CD4-positive, alpha-beta T cell treated with Interleukin-1 beta for 1 hour (primary cell): ENCODE measurements around the gene FEN1.
A peak's percentile ranks its signal among the peaks of the same experiment; 100 is the strongest.

Experiments used
- DNase-seq, 2 donors: peaks; one replicate each; pipeline ENCODE4 v3.0.0-alpha.2; 2020 to 2022

Gene FEN1

DNA sequence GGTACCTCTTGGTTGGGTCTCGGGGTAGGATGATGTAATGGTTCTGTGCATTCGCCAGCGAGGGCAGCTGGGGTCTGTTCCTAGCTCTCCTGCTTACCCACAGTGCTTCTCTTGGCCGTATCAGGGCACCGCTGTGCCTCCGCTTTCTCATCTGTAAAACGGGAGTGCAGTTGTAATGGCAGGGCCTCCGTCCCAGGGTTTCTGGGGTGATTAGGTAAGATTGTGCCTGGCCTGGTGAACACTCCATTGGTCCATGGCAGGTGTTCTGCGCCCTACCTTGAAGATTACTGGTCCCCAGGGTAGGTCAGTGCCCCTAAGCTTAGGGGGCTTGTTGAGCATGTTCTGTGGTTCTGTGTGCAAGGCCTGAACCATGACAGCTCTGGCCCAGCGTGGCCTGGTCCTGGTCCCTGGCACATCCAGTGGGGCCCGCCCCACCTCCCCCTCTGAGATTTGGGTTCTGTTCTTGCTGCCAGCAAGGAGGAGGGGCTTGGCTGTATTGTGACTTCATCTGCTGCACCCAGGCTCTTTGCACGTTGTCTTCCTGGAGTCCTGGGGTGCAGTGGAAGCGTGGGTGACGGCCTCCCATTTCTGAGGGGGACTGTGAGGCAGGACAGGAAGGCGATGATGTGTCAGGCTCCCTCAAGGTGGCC lies 35.4 kb upstream of the FEN1 start:
- no peak for DNase-seq

DNA sequence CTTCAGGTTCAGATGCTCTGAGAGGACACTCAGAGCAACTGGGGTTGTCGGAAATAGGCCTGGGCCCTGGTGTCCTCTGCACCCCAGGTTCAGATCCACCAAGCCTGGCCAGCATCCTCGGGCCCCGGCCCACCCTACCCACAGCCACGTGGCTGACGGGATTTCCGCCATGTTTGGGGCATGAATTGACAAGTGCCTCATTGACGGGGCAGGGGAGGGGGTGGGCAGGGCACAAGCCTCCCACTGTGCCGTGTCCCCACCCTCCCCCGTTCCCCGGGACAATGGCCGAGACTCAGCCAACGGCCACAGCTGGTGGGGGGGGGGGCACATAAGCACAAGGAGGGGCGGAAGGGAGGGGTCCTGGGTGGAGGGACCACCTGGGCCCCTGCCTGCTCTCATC lies 31.8 kb upstream of the FEN1 start:
- DNase-seq: no peak

DNA sequence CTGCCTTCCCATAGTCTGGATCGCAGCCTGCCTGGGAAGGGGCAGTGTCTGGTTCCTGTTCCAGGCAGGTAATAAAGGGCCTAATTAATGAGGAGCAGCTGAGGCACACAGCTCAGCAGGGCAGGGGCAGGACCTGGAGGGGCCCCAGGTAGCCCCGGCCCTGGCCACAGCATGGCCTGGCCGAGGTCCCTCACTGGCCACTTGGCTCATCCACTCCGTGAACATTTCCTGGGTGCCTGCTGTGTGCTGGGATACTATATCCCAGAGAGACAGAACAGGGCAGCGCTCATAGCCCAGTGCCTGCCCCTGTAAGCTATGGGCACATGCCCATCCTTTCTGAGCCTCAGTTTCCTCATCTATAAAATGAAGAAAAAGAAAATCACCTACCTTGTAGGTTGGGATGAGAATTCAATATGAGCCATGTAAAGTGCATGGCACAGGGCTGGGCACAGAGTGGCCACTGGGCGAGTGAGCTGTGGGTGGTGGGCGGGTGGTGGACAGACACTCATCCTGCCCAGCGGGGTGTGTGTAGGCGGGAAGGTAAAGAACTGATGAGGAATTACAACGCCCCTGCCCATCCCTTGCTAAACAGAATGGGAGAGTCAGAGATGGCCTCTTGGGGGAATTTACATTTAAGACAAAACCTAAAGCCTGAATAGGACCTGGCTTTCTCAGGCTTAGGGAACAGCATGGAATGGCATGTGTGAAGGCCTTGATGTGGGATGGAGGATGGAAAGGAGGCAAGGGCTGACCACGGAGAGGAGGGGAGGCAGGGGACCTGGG lies 31.1 kb upstream of the FEN1 start:
- DNase-seq: no peak

DNA sequence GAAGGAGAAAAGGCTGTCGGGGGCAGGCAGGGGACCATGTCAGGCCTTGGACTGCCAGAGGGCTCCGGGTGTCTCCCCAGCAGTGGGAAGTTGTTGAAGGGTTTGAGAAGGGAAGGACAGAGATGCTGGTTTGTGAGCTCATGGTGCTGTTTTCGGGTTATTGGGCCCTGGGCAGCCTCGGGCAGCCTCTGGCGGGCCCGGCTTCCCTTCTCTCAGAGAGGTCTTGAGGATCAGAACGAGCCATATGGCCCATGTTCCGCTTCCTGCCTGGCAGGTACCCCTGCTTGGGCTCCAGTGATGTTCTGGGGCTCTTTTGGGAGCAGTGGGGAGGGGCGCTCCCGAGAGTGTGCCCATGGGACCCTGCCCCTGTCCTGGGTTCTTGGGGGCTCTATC lies 30.5 kb upstream of the FEN1 start:
- no peak for DNase-seq

- no peak for DNase-seq
Observed at GRCh38 chr11:61762798-61763197, 29.9 kb upstream of the FEN1 start.

DNA sequence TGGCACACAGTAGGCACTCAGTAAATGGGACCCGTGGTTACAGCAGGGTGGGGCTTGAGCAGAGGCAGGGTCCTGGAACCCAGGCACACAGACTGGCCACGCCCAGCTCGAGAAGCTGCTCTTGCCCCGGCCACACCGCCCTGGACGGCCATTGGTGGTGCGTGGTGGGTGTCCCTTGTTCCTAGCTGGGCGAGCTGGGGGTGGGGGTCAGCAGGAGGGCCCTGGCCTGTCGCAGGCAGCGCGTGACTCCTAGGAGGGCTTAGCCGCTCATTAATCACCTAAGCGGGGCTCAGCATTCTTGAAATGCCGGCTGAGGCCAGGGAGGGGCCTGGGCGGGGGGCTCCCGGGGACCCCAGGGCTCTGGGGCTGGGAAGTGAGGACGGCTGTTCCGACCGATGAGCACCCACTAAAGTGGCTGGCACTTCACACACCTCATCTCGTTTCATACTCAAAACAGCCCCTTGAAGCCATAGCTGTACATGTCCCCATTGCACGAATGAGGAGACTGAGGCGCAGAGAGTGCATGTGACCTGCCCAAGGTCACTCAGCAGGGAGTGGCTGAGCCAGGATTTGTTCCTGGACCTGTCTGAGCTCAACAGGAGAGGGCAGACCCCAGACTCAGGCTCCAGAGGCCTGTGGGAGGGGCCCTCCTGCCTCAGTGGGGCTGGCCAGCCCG lies 28.6 kb upstream of the FEN1 start:
- DNase-seq: no peak

GRCh38 chr11:61764606-61765260 lies 28.0 kb upstream of the FEN1 start:
- no peak for DNase-seq

DNA sequence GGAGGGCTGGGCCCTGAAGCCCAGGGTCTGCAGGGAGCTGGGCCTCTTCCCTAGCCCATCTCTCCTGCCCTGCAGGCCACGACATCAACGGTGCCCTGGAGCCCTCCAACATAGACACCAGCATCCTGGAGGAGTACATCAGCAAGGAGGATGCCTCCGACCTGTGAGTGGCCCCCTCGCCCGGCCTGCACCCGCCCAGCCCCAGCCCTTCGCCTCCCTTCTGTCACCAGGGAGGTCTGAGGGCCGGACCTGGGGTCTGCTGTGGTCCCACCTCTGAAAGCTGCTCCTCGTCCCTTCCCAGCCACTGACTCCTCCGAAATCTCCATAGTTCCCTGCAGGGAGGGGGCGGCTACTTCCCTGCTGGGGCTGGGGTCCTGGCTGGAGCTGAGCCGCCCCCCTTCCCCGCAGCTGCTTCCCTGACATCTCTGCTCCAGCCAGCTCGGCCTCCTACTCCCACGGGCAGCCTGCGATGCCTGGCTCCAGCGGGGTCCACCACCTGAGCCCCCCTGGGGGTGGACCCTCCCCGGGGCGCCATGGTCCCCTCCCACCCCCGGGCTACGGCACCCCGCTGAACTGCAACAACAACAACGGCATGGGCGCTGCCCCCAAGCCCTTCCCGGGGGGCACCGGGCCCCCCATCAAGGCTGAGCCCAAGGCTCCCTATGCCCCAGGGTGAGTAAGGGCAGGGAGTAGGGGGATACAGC lies 27.0 kb upstream of the FEN1 start:
- DNase-seq: no peak

GRCh38 chr11:61766353-61766841 lies 26.3 kb upstream of the FEN1 start:
- no peak for DNase-seq

- DNase-seq: no peak
Observed at GRCh38 chr11:61768376-61769076, 24.2 kb upstream of the FEN1 start.

- DNase-seq: no peak
Observed at GRCh38 chr11:61769169-61769920, 23.4 kb upstream of the FEN1 start.

GRCh38 chr11:61769946-61770683 lies 22.6 kb upstream of the FEN1 start:
- no peak for DNase-seq

- DNase-seq: no peak
Observed at GRCh38 chr11:61771195-61771894, 21.4 kb upstream of the FEN1 start.

GRCh38 chr11:61771985-61772455 lies 20.7 kb upstream of the FEN1 start:
- no peak for DNase-seq

DNA sequence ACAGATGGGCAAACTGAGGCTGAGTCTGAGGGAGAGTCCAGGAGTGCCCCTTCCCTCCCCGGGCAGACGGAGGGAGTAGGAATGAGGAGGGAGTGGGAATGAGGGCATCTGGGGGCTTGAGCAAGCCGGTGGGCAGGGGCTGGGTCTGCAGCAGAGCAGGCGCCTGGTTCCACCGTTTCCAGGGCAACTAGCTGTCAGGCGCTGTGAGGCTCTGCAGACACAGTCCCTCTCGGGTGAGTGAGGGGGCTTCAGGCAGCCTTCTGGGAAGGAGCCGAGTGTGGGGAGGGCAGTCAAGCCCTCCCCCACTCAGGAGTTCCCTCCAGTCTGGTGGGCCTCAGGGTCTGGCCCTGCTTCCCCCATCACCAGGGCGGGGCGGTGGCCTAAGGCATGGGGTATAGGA lies 19.4 kb upstream of the FEN1 start:
- DNase-seq: no peak

DNA sequence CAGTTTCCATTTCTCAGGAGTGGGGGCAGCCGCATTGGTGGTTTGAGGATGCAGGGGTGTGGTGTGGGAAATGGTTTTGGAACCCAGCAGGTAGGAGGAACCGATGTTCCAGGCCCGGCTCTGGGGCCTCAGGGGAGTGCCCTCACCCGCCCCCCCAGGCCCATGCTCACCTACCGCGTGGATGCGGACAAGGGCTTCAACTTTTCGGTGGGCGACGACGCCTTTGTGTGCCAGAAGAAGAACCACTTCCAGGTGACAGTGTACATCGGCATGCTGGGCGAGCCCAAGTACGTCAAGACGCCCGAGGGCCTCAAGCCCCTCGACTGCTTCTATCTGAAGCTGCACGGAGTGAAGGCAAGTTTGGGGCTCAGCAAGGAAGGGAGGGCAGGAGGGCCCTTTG lies 18.9 kb upstream of the FEN1 start:
- DNase-seq: no peak

DNA sequence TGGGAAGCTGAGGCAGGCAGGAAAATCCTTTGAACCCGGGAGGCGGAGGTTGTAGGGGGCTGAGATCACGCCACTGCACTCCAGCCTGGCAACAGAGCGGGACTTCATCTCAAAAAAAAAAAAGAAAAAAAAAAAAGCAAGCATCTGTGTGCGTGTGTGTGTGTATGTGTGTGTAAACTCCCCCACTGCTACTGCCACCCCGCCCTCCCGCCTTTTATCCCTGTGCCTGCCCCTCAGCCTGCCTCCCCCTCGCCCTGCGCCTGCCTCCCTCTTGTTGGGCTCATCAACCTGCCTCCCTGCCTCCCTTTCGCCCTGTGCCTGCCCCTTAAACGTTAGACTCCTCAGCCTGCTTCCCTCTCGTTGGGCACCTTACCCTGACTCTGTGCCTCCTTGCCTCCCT lies 18.3 kb upstream of the FEN1 start:
- DNase-seq: no peak

DNA sequence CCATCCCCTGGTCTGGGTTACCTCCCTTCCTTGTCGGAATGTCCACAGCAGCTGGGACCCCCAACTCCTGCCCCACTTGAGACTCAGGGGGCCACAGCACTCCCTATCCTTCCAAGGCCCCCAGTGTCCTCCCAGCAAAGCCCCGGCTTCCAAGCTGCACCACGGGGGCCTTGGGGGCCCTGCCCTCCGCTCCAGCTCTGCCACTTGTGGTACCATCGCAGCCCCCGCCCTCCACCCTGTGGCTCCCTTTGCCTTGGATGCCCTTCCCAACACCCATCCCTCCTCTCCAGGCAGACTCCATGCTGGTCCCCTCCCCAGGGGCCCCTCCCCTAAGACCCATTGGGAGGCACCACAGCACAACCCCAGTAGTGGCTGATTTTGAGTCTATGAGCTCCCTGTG lies 17.6 kb upstream of the FEN1 start:
- no peak for DNase-seq

GRCh38 chr11:61775606-61776554 lies 16.8 kb upstream of the FEN1 start:
- DNase-seq: peak in 1 of 2 donors; percentile 11
